IPS-18c (cell line): ENCODE data around the gene COX4I2.
"Not testable (repeated sequence)": the region's sequence is repeated elsewhere in the genome, so short reads cannot be mapped to it uniquely, and the experiment has no call there.

Experiments
- H3K4me3 ChIP-seq: 2 replicates; pipeline ENCODE4 v1.7.0; 2013; ENCODE audit warnings: low read depth, mild to moderate bottlenecking, low read length, moderate library complexity; ENCODE audit not compliant: insufficient read depth
- H3K9me3 ChIP-seq: one replicate; pipeline ENCODE4 v1.6.1; 2013; ENCODE audit warnings: mild to moderate bottlenecking, low read length, moderate library complexity; ENCODE audit not compliant: control insufficient read depth, insufficient read depth

COX4I2 gene

DNA sequence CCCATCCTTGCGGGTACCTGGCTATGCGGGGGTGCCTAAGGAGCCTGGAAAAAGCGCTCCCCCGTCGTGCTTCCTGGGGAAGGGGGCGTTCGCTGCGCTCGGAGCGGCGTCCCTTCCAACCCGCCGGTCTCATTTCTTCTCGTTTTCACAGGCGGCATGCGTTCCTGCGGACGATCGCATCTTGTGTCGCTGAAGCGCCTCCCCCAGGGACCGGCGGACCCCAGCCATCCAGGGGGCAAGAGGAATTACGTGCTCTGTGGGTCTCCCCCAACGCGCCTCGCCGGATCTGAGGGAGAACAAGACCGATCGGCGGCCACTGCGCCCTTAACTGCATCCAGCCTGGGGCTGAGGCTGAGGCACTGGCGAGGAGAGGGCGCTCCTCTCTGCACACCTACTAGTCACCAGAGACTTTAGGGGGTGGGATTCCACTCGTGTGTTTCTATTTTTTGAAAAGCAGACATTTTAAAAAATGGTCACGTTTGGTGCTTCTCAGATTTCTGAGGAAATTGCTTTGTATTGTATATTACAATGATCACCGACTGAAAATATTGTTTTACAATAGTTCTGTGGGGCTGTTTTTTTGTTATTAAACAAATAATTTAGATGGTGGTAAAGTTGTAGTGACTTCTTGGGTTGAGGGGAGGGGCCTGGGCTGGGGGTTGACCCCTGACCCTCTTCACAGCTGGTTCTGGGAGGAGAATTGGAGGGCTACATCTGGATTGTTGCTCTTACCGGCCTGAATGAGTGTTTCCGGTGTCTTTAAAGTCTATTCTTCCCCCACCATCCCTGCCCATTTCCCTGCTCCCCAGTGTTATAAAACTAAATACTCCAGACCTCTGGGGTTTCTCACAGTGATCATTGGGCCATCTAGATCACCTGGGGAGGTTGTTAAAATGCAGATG is 31.6 kb upstream of the COX4I2 start:
- H3K4me3 ChIP-seq = peak overlapping the region; percentile 99
- peaks cover 3% of the 10 kb centered on the region for H3K9me3 ChIP-seq

DNA sequence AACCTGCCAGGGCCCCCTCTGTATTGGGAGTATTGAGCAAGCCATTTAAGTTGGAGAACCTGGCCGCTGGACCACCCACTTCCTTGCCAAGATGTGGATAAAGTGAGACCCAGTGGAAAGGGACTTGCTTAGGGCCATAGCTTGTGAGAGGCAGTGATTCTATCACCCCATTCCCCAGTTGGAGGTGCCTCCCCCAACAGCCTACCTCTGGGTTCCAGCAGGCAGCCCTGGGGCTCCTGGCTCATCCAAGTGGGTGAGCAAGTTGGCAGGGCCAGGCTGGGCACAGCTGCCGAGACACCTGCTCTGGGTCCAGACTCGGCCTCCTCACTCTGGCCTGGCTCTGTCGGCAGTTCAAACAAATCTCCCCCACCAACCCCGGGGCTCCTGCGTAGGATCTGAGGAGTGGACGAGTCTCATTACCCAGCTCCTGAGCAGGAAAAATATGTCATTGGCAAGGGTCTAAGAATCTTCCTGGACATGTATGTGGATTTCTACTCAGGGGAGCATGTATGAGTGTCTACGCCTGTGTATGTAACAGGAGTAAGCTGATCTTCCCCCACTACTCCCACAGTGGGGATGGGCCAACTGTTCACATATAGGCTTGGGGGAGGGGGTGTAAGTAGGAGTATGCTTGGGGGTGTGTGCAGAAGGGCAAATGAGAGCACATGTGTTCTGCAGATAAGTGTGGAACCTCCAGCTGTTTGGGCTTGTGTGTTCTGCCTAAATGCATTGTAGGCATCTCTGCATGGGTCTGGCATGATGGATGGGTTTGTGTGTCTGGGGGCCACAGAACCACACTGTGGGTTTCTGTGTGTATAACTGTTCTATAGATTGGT is 30.7 kb upstream of the COX4I2 start:
- H3K4me3 ChIP-seq = peak overlapping the region; percentile 99
- peaks cover 3% of the 10 kb centered on the region for H3K9me3 ChIP-seq

DNA sequence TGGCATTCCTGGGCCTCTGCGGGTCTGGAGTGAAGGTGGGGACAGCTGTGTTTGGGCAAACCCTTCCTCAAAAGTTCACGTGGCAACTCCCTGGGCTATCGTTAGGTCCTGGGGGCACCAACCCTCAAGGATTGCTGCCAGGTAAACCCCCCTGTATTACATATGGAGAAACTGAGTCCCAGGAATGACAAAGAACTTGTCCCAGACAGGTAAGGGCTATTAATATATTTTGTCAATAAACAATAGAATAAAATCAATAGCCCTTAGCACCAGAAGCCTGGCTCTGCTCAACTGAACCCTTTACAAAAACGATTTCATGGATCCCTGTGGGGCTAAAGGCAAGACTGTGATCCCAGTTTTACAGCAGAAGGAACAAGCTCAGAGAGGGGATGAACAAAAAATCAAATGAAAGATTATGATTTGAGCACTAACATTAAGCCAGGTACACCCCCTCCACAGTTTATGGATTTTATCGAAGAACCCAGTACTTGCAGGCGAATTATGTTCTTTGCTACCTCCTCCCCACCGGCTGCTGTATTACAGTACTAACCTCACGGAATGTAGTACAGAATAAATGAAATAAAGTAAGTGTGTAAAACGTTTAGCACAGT is 30.0 kb upstream of the COX4I2 start:
- Histone ChIP-seq H3K4me3 (peak overlapping the region; percentile 99; the same call in 1 of the 2 replicates), H3K9me3 (peaks cover 3% of the 10 kb centered on the region)

DNA sequence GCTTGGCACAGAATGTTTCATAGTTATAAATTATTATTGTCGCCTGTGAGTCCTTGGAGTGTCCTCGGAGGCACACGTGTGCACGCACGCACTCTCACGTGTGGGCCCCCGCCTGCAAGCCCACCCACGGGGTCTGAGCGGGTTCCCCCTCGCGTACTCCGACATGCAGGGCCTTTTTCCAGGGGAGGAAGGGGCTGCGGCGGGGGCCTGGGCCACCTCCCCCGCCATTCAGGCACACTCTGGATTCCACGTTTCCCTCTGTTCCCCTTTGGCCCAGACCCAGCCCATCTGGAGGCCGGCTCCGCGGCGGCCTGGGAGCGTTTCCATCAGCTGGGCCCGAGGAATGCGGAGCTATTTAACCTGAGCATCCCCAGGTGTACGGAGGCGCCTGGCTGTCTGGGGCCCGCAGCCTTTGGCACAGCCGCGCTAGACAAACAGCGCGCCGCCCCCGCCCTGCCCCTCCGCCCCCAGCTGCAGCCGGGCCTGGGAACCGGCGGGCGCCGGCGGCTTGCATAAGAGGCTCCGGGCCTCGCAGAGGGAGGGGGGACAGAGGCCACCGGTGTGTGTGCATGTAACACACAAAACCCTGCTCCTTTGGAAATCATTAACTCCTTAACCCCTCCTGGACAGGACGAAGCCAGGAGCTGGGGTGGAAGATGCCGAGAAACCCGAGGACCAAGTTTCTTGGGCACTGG is 29.3 kb upstream of the COX4I2 start:
- peaks cover 3% of the 10 kb centered on the region for H3K9me3 ChIP-seq
- H3K4me3 ChIP-seq = peak overlapping the region; percentile 22; the same call in 1 of the 2 replicates

DNA sequence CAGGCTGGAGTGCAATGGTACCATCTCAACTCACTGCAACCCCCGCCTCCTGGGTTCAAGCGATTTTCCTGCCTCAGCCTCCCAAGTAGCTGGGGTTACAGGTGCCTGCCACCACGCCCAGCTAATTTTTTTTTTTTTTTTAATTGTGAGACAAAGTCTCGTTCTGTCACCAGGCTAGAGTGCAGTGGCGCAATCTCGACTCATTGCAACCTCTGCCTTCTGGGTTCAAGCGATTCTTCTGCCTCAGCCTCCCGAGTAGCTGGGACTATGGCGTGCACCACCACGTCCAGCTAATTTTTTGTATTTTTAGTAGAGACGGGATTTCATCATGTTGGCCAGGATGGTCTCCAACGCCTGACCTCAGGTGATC is 25.5 kb upstream of the COX4I2 start:
- not testable (repeated sequence) for H3K4me3 ChIP-seq, H3K9me3 ChIP-seq

DNA sequence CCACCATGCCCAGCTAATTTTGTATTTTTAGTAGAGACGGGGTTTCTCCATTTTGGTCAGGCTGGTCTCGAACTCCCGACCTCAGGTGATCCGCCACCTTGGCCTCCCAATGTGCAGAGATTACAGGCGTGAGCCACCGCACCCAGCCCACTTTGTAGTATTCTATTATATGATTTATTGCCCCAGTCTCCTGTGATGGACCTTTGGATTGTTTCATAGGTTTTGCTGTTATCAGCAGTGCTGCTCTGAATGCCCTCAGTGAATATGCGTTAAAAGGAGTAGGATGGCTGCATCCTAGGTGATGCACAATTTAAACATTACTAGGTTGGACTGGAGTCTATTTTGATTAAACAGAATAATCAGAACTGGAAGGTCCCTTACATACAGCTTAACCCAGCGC is 22.3 kb upstream of the COX4I2 start:
- Histone ChIP-seq H3K4me3 (no peak overlapping the region), H3K9me3 (peaks cover 2% of the 10 kb centered on the region)

DNA sequence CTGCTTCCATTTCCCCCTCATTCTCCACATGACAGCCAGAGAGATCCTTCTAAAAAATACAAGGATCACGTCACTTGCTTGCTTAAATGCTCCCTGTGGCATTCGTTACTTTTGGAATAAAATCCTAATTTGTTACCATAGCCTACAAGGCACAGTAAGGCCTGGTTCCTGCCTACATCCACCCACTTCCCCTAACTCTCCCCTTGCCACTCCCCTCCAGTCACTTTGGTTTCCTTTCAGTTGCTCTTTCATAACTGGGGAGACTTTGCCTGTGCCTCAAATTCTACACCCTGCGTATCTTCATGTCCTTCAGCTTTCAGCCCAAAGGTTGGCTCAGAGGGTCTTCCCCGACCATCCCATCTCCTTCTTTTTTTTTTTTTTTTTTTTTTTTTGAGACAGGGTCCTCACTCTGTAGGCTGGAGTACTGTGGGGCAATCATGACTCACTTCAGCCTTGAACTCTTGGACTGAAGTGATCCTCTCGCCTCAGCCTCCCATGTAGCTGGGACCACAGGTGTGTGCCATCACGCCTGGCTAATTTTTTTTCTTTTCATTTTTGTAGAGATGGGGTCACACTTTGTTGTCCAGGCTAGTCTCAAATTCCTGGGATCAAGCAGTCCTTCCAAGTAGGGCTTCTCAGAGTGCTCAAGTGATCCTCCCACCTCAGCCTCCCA is 20.1 kb upstream of the COX4I2 start:
- Histone ChIP-seq H3K4me3 (no peak overlapping the region), H3K9me3 (peaks cover 2% of the 10 kb centered on the region)

DNA sequence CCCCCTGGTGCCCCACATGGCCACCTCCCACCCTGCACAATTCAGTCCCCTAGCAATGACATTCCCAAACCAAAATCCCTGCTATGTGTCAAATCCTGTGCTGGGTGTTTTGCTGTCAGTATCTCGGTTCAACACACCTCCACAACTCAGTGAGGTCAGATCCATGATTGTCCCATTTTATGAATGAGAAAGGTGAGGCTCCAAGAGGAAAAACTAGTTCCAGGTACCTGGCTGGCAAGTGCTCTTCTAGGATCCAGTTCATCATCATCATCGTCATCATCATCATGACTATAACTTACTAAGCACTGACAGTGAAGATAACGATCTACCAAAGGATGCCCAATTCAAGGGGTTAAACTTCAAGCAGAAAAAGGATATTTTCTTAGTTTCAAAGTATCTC is 17.5 kb upstream of the COX4I2 start:
- Histone ChIP-seq H3K9me3 (peaks cover 2% of the 10 kb centered on the region), H3K4me3 (no peak overlapping the region)

DNA sequence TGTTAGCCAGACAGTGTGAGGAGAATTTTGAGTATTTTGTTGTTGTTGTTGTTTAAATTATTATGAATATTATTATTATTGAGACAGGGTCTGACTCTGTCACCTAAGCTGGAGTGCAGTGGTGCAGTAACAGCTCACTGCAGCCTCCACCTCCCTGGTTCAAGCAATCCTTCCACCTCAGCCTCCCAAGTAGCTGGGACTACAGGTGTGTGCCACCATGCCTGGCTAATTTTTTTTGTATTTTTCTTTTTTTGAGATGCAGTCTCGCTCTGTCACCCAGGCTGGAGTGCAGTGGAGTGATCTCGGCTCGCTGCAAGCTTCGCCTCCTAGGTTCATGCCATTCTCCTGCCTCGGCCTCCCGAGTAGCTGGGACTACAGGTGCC is 14.6 kb upstream of the COX4I2 start:
- not testable (repeated sequence) for H3K9me3 ChIP-seq, H3K4me3 ChIP-seq

DNA sequence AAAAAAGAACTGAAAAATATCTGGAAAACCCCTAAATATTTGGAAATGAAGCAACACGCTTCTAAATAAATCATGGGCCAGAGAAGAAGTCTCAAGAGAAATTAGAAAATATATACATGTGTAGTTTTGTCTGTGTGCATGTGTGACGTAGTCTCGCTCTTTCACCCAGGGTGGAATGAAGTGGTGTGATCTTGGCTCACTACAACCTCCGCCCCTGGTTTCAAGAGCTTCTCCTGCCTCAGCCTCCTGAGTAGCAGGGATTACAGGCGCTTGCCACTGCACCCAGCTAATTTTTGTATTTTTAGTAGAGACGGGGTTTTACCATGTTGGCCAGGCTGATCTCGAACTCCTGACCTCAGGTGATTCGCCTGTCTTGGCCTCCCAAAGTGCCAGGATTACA is 11.2 kb upstream of the COX4I2 start:
- H3K4me3 ChIP-seq, H3K9me3 ChIP-seq: not testable (repeated sequence)

DNA sequence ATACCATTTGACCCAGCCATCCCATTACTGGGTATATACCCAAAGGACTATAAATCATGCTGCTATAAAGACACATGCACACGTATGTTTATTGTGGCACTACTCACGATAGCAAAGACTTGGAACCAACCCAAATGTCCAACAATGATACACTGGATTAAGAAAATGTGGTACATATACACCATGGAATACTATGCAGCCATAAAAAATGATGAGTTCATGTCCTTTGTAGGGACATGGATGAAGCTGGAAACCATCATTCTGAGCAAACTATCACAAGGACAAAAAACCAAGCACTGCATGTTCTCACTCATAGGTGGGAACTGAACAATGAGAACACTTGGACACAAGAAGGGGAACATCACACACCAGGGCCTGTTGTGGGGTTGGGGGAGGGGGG is 9.7 kb upstream of the COX4I2 start:
- H3K4me3 ChIP-seq = not testable (repeated sequence)

DNA sequence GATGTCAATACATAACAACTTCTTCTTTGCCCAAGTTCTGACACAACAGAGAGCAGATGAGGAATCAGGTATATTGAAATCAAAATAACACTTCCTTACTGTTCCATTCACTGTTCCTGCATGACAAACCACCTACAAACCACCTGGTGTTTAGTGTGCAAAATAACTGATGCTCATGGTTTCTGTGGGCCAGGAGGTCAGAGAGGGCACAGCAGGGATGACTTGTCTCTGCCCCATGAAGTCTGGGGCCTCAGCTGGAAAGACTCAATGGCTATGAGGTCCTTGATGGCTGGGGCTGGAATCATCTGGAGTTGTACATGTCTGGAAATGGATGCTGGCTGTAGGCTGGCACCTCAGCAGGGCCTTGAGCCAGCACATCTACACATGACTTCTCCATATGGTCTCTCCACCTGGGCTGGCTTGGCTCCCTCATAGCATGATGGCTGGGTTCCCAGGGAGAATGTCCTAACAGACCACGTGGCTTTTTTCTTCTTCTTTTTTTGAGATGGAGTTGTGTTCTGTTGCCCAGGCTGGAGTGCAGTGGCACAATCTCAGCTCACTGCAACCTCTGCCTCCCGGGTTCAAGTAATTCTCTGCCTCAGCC is 7.4 kb upstream of the COX4I2 start:
- Histone ChIP-seq H3K9me3 (no peaks in the 10 kb centered on the region), H3K4me3 (no peak overlapping the region)

More for the DNA sequence above, 9.7 kb upstream of the COX4I2 start:
- not testable (repeated sequence) for H3K9me3 ChIP-seq

DNA sequence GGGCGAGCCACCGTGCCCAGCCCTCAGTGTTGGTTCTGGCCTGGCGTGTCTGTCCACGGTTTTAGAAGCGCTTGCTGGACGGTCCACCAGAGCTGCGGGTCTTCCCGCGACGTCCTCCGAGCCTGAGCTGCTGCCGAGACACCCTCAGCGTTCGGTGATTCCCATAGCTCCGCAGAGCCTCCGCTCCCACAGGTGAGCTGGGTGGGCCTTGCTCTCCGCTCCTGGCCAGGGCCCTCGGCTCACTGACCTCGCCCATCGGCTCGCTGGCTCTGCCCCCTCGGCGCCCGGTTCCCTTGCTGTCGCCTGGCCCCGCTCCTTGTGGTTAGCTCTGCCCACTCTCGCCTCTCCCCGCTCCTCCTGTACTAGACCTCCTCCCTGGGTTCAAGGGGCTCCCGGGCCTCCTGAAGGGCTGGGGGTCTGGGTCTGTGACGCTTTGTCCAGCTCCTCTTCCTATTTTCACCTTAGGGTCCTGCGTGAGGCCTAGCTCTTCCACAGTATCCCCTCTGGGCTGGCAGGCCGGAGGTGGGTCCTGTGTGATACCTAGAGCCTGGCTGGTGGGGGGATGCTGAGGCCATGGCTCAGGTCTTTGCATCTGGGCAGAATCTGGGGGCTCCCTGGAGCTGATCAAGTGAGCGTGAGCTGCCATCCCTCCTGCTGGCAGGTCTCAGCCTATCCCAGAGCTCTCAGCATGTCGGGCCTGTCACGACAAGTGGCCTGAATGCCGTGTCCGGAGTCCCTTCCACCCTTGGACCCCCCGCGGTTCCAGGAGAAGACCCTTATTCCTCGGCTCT is 5.0 kb upstream of the COX4I2 start:
- Histone ChIP-seq H3K4me3 (no peak overlapping the region), H3K9me3 (no peaks in the 10 kb centered on the region)

DNA sequence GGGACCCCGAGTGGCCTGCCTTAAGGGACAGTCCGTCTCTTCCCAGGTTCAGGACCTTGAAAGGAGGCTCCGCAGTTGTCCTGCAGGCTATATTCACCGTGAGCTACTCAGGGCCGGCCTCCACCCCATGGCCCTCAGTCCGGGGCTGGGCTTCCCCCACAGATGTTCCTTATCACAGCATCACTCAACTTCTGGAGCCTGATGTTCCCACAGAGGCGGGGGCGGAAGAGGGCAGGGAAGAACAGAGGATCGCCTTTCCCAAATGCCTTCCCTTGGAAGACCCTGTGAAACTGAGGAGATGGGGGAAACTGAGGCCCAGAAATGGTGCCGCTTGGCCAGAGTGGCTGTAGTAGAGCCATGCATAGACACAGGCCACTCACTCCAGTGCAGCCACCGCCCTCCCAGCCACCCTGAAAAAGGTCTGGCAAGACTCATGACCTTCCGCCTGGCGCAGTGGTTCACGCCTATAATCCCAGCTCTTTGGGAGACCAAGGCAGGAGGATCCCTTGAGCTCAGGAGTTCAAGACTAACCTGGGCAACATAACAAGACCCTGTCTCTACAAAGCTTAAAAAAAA is 4.3 kb upstream of the COX4I2 start:
- Histone ChIP-seq H3K9me3 (no peaks in the 10 kb centered on the region), H3K4me3 (no peak overlapping the region)

DNA sequence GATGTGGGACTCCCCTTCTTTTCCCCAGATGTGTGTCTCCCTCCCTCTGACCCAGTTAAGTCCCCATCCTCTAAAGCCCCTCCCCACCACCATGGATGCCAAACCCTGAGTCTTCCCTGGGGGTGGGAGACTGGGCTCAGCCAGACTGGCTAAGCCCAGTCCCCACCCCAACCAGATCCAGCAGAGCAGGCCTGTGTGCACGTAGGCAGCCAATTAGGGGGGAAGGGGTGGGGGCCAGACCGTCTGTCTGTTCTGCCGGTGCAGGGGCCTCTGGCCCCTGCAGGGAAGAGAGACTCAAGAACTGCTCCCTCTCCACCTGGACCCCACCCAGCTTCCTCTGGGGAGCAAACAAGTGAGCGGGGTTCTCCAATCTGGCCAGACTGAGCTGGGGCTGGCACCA is 605 bp downstream of the COX4I2 start:
- H3K9me3 ChIP-seq = no peaks in the 10 kb centered on the region
- H3K4me3 ChIP-seq = no peak overlapping the region
